NCI-H1092 (cell line): Measurements from ENCODE around the gene TNIP1.

Source experiments
- DNase-seq: peaks from one replicate; lab custom pipeline; 2025; lab: John Stamatoyannopoulos, UW

TNIP1 gene

GRCh38 chr5:151083081-151083676 lies 2.3 kb upstream of the TNIP1 start:
- no peak for DNase-seq

- no peak for DNase-seq
These were observed 1.6 kb upstream of the TNIP1 start for GRCh38 chr5:151082282-151082902.

DNA sequence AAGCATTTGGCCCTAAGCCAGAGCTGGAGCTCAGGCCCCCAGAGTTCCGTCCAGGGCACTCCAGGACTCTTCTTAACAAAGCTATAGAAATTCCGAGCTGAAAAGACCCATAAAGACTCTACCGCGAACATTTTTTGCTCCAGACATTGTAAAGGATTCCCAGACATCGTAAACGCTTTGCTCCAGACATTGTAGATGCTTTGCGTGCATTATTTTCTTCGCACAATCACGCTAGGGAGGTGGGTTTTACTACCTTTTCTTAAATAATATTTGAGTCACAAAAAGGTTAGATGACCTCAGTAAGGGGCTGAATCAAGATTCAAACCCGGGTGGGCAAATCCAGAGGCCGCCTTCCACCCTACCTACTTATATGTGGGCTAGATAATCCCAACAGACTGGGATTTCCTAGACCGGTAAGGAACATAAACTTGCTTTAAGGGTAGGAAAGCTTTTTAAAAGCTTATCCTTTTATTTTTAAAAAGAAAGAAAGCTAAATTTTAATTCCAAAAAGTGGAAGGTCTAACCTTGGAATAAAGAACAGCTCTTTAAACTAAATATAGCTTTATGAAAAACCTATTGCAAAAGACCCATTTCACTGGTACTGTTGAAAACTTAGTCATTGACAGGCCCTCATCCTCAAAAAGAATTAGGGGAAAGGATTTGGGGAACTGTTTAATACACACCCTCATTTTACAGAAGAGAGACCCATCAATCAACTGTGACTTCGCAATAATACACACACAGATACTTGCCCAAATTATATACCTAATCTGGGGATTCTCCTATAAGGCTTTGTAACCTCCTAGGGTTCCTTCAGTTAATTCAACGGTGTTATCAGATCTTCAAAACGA lies 822 bp upstream of the TNIP1 start:
- peak; percentile 12 for DNase-seq

DNA sequence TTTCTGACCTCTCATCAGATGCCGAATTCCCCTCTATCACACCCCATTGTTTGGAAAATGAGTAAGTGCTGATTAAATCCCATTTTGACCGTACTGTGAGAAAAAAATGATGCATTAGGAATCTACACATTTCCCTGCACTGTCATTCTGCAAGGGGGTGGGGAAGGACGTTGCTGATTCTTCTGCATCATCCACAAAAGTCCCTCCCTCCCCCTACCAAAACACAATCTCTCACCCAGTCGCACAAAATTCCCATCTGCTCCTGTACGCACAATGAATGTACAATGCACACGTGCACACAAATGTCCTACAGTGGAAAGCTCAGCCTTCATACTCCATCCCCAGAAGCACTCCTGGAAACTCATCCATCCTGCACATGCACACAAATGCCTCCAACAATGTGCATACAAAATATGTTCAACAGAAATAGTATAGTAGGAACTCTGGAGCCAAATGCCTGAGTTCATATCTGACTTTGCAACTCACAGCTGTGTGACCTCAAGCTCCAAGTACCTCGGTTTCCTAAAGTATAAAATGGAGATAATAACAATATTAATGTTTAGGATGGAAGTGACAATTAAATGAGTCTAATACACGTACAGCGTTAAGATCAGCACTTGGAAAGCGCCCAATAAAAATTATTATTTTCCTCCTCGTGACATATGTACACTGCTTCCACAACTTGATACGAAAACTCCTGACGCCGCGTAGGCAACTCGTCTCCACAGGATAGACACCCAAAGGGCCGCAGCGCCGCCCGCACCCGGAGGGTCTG lies 809 bp downstream of the TNIP1 start:
- no peak for DNase-seq

DNA sequence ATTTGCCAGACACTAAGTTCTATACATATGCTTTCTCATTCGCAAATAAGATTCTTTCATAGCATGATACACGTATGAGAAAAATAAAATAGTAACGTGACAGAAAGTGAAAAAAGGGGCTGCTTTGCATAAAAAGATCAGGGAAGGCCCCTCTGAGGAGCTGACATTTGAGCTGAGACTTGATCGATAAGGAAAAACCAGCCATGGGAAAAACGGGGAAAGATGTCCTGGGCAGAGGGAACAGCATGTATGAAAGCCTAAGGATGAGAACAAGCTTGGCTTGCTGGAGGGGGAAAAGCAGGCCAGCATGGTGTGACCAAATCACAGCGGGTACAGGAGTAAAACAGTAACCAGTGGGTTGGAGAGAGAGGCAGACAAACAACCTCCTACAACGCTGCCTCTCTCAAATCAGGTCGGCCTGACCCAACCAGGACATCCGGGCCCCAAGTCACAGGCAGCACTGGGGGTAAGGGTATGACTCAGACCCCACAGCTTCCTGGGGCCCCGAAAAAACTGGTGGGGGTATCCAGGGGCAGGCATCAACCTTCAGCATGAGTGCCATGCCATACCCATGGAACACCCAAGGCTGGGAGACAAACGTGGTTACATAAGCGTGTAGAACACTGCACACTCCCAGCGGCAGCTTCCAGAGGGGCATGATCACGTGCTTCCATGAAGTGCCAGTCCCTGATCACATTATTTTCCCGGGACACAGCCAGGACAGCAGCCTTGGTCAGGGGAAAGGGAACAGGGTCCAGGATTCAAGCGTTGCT lies 2.2 kb downstream of the TNIP1 start:
- DNase-seq: no peak

DNA sequence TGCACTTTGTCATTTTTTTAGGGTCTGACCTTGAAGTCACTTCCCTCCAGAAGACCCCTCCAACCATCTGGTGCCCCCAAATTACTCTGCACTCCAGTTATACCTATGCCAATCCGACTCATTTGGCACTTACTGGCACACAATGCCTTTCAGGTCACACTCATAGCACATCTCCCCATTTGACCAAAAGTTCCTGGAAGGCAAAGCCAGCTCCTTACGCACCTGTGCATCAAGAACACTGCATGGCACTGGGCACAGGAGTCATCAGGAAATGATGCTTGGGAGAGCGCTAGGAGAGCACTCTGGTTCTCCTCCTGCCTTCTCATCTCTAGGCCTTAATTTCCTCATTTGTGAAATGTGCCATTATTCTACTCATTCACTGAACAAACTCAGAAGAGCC lies 2.9 kb downstream of the TNIP1 start:
- no peak for DNase-seq

- DNase-seq: no peak
These were observed 3.4 kb downstream of the TNIP1 start for GRCh38 chr5:151077419-151077818.

DNA sequence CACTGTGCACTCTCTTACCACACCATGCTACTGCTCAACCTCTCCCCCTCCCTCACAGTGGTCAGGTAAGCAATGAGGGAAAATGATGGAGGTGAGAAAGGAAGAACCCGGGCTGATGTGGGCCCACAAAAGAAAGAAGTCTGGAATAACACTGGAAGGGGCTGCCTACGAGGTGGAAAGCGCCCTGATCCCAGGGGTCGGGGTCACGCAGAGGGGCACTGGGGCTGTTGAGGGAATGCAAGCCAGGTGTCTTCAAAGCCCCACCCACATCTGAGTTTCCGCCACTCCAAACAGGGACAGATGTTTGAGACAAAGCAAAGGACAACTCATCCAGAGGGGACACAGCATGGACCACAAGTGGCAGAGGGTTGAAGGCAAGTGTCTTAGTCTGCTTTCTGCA lies 4.2 kb downstream of the TNIP1 start:
- no peak for DNase-seq

DNA sequence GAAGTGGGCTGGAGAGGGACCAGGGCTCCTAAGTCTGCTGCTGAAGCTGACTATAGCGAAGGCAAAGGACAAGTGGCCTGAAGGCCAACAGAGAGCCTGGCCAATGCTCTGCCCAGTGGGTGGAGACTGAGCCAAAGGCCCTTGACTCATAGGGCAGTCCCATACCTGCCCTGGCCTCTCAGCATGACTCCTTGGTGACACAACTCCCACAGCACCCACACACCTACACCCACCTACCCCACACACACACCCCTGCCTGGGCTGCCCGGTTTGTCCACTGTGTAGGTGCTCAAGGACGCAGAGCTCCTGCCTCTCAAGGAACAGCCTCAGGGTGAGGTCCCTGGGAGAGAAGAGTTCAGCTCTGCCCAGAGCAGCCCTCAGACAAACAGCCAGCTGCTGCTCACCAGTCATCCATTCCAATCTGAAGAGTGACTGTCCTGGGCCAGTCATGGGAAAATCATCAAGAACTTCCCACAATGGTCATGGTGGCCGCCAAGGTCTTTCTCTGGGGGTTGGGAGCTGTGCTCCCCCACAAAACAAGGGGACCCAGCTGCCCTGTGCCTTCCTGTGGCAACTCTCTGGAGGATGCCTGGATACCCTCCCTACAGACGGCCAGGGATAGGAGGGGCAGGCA lies 5.0 kb downstream of the TNIP1 start:
- no peak for DNase-seq

DNA sequence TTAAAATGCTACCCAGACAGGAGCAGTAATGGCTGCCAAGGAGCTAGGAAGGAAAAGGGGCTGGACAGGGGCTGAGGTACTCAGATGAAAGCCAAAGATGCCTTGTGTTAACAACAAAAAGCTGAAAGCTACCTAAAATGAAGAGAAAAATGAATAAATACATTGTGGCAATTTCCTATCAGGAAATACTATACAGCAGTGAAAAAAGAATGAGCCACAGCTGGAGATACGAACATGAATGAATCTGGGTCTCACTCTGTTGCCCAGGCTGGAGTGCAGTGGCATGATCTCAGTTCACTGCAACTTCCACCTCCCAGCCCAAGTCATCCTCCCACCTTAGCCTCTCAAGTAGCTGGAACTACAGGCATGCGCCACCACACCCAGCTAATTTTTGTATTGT lies 6.3 kb downstream of the TNIP1 start:
- DNase-seq: no peak

- DNase-seq: no peak
These were observed 7.6 kb downstream of the TNIP1 start for GRCh38 chr5:151073280-151073679.

- DNase-seq: no peak
These were observed 8.2 kb downstream of the TNIP1 start for GRCh38 chr5:151072630-151073025.

- DNase-seq: no peak
These were observed 8.8 kb downstream of the TNIP1 start for GRCh38 chr5:151071848-151072629.

GRCh38 chr5:151071021-151071420 lies 9.8 kb downstream of the TNIP1 start:
- DNase-seq: no peak

DNA sequence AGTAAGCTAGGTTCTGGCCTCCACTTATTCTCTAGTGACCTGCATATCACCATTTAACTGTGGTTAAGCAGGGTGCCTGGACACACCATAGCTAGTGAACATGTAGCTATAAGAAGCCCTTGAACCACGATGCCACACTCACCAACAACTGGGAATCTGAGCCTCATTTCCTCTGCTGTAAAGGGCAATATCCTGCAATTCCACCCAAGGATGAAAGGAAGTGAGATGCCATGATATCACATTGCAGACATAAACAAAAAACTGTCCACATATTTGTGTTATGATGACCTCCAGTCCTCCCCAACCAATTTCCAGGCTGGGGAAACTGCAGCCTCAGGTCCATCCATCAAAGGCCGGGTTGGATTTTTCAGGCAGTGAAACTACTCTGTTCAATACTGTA lies 10.4 kb downstream of the TNIP1 start:
- DNase-seq: no peak

- peak; percentile 2 for DNase-seq
These were observed 12.2 kb downstream of the TNIP1 start for GRCh38 chr5:151068433-151069197.

DNA sequence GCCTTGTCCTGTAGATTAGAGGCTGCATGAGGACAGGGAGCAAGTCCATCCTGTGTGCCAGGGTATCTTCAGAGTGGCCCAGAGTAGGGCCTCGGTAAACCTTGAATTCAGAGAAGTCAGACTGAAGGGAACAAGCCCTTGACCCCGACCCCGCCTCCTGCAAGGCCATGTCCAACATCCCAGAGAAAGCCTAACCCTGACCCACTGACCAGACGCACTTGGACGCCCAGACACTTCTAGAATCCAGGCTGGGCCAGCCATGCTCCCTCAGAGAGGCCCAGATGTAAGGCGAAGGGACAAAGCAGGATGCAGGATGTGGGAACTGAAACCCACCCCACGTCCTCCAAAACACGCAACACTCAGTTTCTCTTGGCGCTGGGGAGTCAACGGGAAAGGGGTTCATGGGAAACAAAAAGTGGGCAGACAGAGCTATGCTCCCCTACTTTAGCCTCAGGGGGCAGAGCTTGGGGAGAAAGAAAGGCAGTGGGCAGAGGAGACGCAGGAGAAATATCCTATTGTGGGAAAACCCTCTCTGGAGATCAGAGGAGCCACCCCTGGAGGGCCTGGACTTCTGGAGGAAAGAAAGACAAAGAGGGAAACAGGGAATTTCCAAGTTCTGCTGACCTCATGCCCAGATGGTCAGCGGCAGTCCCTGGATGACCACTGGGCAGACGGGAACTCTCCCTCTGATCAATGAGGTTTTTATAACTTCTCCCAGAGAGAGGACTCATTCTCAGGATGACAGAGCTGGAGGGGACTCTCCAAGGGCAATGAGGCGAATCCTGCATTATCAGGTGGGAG lies 13.0 kb downstream of the TNIP1 start:
- DNase-seq: no peak

GRCh38 chr5:151066920-151067319 lies 13.9 kb downstream of the TNIP1 start:
- no peak for DNase-seq

DNA sequence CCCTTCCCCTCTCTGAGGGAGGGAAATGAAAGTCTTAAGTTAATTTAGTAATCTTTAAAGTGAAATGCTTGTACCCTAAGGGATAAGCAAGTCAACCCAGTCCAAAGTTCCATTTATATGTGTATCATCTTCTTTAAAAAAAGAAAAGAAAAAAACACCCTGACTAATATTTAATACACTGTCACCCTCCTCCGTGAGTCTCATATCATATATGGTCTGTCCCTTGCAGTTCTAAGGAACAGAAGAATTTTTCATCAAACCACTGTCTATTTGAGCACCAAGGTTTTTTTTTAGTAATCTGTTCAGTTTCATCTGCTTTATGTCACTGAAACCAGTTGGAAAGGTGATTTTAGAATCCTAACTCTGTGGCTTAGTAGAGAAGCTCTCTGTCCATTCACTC lies 15.2 kb downstream of the TNIP1 start:
- DNase-seq: no peak
